ENCODE data around the gene CABCOCO1. TPM values are rescaled to one million over a fixed set of nuclear protein-coding genes. Genes with fewer than 3 reads are reported as not detected.

The CABCOCO1 gene
- polyA plus RNA-seq, 1 donor (not counting 4 experiments of a cell fraction or from before 2014, with no cell fraction given), result 0.17 TPM

GRCh38 chr10:61642676-61643075 lies 20.1 kb upstream of the CABCOCO1 start:
- dilution Hi-C loops (cut with MboI; ENCODE audit: extremely low pct_ligation_motif_present, low sequenced_read_pairs), result no loop called here
- no peak for TF ChIP-seq EZH2 (IDR thresholded peaks at IDR 0.05; ENCODE audit: low read length)
- TF ChIP-seq, protein P1, sequence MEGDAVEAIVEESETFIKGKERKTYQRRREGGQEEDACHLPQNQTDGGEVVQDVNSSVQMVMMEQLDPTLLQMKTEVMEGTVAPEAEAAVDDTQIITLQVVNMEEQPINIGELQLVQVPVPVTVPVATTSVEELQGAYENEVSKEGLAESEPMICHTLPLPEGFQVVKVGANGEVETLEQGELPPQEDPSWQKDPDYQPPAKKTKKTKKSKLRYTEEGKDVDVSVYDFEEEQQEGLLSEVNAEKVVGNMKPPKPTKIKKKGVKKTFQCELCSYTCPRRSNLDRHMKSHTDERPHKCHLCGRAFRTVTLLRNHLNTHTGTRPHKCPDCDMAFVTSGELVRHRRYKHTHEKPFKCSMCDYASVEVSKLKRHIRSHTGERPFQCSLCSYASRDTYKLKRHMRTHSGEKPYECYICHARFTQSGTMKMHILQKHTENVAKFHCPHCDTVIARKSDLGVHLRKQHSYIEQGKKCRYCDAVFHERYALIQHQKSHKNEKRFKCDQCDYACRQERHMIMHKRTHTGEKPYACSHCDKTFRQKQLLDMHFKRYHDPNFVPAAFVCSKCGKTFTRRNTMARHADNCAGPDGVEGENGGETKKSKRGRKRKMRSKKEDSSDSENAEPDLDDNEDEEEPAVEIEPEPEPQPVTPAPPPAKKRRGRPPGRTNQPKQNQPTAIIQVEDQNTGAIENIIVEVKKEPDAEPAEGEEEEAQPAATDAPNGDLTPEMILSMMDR (optimal IDR thresholded peaks at IDR 0.05 in 1 of 3, IDR thresholded peaks at IDR 0.05 in 1 of 3, conservative IDR thresholded peaks at IDR 0.05 in 1 of 3; ENCODE audit: extremely low read depth in 1 of 3, insufficient read depth in 2 of 3, low read length in 3 of 3), result no peak
- H3K4me1 ChIP-seq (ENCODE audit: control insufficient read depth, extremely low read depth, insufficient read depth, low read length), result peaks cover 7% of the 10 kb centered on the region
- H3K9me1 ChIP-seq (ENCODE audit: control insufficient read depth, extremely low read depth, insufficient read depth, low read length), result no peaks in the 10 kb centered on the region
- H3K27me3 ChIP-seq (ENCODE audit: control insufficient read depth, extremely low read depth, insufficient read depth, low read length), result no peaks in the 10 kb centered on the region
- H3K9me3 ChIP-seq (ENCODE audit: control insufficient read depth, low read depth, low read length), result no peaks in the 10 kb centered on the region
- H4K20me1 ChIP-seq (ENCODE audit: control insufficient read depth, extremely low read depth, insufficient read depth, low read length), result no peaks in the 10 kb centered on the region
- no peaks in the 10 kb centered on the region for H3K79me2 ChIP-seq (ENCODE audit: control insufficient read depth, insufficient read depth, low read length)
- no peaks in the 10 kb centered on the region for H3K36me3 ChIP-seq (ENCODE audit: control insufficient read depth in 2 of 2, extremely low read depth in 1 of 2, insufficient read depth in 2 of 2, low read length in 2 of 2)
- FAIRE-seq (peak; percentile 71), DNase-seq (ENCODE audit: low read depth, low spot score) (no peak)
- peak overlapping the region in 1 of 3 experiments; percentile 15 for H3K4me3 ChIP-seq (ENCODE audit: control insufficient read depth in 2 of 3, extremely low read depth in 1 of 3, insufficient read depth in 2 of 3, low read depth in 1 of 3, low read length in 3 of 3)
- H3K4me2 ChIP-seq (ENCODE audit: control insufficient read depth, extremely low read depth, insufficient read depth, low read depth, low read length), result peak overlapping the region; percentile 8
- H3K9ac ChIP-seq (ENCODE audit: control insufficient read depth, extremely low read depth, insufficient read depth, low read length), result no peak overlapping the region
- H2AFZ ChIP-seq (ENCODE audit: control insufficient read depth, low read length), result no peak overlapping the region
- H3K27ac ChIP-seq (ENCODE audit: control insufficient read depth, insufficient read depth, low read length), result no peak overlapping the region

DNA sequence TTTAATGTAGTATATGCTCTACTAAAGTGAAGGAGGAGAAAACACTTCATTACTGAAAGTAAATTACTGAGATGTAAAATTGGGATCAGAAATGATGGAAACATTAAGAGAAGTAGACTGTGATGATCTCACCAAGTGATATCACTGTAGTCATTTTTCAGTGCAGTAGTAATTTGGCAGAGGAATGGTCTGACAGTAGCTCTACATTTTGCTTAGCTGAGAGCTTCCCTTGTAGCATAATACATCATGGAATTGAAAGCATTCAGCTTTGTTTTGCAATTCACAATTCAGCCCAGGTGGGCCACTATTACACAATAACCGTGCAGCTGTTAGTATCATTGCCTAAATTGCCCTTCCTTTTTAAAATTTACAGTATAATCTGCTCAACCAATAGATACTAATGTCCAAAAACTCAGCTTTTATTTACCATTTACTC lies 19.4 kb upstream of the CABCOCO1 start:
- TF ChIP-seq, protein P1 (optimal IDR thresholded peaks at IDR 0.05 in 1 of 3, IDR thresholded peaks at IDR 0.05 in 1 of 3, conservative IDR thresholded peaks at IDR 0.05 in 1 of 3; ENCODE audit: extremely low read depth in 1 of 3, insufficient read depth in 2 of 3, low read length in 3 of 3), result no peak
- no peak for TF ChIP-seq EZH2 (IDR thresholded peaks at IDR 0.05; ENCODE audit: low read length)
- no peak overlapping the region for H3K4me3 ChIP-seq (ENCODE audit: control insufficient read depth in 2 of 3, extremely low read depth in 1 of 3, insufficient read depth in 2 of 3, low read depth in 1 of 3, low read length in 3 of 3)
- H3K27ac ChIP-seq (ENCODE audit: control insufficient read depth, insufficient read depth, low read length), result no peak overlapping the region
- no peaks in the 10 kb centered on the region for H3K9me1 ChIP-seq (ENCODE audit: control insufficient read depth, extremely low read depth, insufficient read depth, low read length)
- H3K36me3 ChIP-seq (ENCODE audit: control insufficient read depth in 2 of 2, extremely low read depth in 1 of 2, insufficient read depth in 2 of 2, low read length in 2 of 2), result no peaks in the 10 kb centered on the region
- peak; percentile 57 for FAIRE-seq
- H3K79me2 ChIP-seq (ENCODE audit: control insufficient read depth, insufficient read depth, low read length), result no peaks in the 10 kb centered on the region
- H3K4me2 ChIP-seq (ENCODE audit: control insufficient read depth, extremely low read depth, insufficient read depth, low read depth, low read length), result no peak overlapping the region
- H3K4me1 ChIP-seq (ENCODE audit: control insufficient read depth, extremely low read depth, insufficient read depth, low read length), result peaks cover 7% of the 10 kb centered on the region
- H3K9ac ChIP-seq (ENCODE audit: control insufficient read depth, extremely low read depth, insufficient read depth, low read length), result no peak overlapping the region
- DNase-seq (ENCODE audit: low read depth, low spot score), result no peak
- no peak overlapping the region for H2AFZ ChIP-seq (ENCODE audit: control insufficient read depth, low read length)
- dilution Hi-C loops (cut with MboI; ENCODE audit: extremely low pct_ligation_motif_present, low sequenced_read_pairs), result no loop called here
- no peaks in the 10 kb centered on the region for H4K20me1 ChIP-seq (ENCODE audit: control insufficient read depth, extremely low read depth, insufficient read depth, low read length)
- no peaks in the 10 kb centered on the region for H3K9me3 ChIP-seq (ENCODE audit: control insufficient read depth, low read depth, low read length)
- H3K27me3 ChIP-seq (ENCODE audit: control insufficient read depth, extremely low read depth, insufficient read depth, low read length), result no peaks in the 10 kb centered on the region
